ENCODE measurements around the gene GPATCH1.

DNA sequence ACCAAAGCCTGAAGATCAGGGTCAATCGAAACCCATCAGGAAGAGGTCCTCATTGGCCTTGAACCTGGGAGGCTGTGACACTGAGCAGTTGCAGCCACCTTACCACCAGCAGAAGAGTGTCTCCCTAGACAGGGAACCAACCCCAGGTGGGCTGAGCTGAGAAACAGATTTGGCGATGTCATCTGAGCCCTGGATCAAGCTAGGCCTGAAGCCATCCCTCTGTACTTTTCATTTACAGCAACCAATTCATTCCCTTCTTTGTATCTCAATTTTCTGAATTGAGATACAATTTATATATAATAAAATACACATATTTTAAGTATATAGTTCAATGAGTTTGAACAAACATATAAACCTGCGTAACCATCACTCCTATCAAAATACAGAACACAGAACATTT is 30.9 kb upstream of the GPATCH1 start:
- TF ChIP-seq, protein P1, sequence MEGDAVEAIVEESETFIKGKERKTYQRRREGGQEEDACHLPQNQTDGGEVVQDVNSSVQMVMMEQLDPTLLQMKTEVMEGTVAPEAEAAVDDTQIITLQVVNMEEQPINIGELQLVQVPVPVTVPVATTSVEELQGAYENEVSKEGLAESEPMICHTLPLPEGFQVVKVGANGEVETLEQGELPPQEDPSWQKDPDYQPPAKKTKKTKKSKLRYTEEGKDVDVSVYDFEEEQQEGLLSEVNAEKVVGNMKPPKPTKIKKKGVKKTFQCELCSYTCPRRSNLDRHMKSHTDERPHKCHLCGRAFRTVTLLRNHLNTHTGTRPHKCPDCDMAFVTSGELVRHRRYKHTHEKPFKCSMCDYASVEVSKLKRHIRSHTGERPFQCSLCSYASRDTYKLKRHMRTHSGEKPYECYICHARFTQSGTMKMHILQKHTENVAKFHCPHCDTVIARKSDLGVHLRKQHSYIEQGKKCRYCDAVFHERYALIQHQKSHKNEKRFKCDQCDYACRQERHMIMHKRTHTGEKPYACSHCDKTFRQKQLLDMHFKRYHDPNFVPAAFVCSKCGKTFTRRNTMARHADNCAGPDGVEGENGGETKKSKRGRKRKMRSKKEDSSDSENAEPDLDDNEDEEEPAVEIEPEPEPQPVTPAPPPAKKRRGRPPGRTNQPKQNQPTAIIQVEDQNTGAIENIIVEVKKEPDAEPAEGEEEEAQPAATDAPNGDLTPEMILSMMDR (conservative IDR thresholded peaks at IDR 0.05; ENCODE audit: low read length), result no peak
- no peak for TF ChIP-seq EZH2phosphoT487 (IDR thresholded peaks at IDR 0.05; ENCODE audit: borderline replicate concordance, low read depth, low read length)

Data from OCI-LY7 (cell line).